Measurements from ENCODE around the gene KCNG2. TPM values are rescaled to one million over a fixed set of nuclear protein-coding genes. Genes with fewer than 3 reads are reported as not detected.
"Not testable (repeated sequence)": the region's sequence is repeated elsewhere in the genome, so short reads cannot be mapped to it uniquely, and the experiment has no call there.

The KCNG2 gene
- total RNA-seq, 1 donor from 2014 or later = not detected

GRCh38 chr18:79863161-79864005 lies 65.6 kb downstream of the KCNG2 start:
- H3K9me3 Mint-ChIP-seq = no peaks in the 10 kb centered on the region
- H3K27me3 Mint-ChIP-seq = peaks cover 5% of the 10 kb centered on the region
- intact Hi-C loops (cut with micrococcal nuclease) = no loop called here
- no peaks in the 10 kb centered on the region for H3K4me1 Mint-ChIP-seq
- H3K27ac Mint-ChIP-seq = no peak overlapping the region
- H3K36me3 Mint-ChIP-seq (ENCODE audit: low read depth) = no peaks in the 10 kb centered on the region
- no peak for DNase-seq
- H3K4me3 Mint-ChIP-seq = no peak overlapping the region

GRCh38 chr18:79864006-79864725 lies 66.4 kb downstream of the KCNG2 start:
- Mint-ChIP-seq H3K27ac (no peak overlapping the region), H3K9me3 (no peaks in the 10 kb centered on the region), H3K36me3 (ENCODE audit: low read depth) (no peaks in the 10 kb centered on the region), H3K4me3 (no peak overlapping the region), H3K27me3 (peaks cover 5% of the 10 kb centered on the region), H3K4me1 (no peaks in the 10 kb centered on the region)
- intact Hi-C loops (cut with micrococcal nuclease) = no loop called here
- no peak for DNase-seq

GRCh38 chr18:79864955-79865354 lies 67.2 kb downstream of the KCNG2 start:
- H3K36me3 Mint-ChIP-seq (ENCODE audit: low read depth); H3K27ac Mint-ChIP-seq; intact Hi-C loops (cut with micrococcal nuclease); H3K27me3 Mint-ChIP-seq; H3K9me3 Mint-ChIP-seq; H3K4me3 Mint-ChIP-seq; H3K4me1 Mint-ChIP-seq; DNase-seq: not testable (repeated sequence)

- DNase-seq; H3K27ac Mint-ChIP-seq; H3K36me3 Mint-ChIP-seq (ENCODE audit: low read depth); H3K27me3 Mint-ChIP-seq; H3K4me1 Mint-ChIP-seq; H3K9me3 Mint-ChIP-seq; intact Hi-C loops (cut with micrococcal nuclease); H3K4me3 Mint-ChIP-seq: not testable (repeated sequence)
Observed at GRCh38 chr18:79865951-79866350, 68.2 kb downstream of the KCNG2 start.

- H3K27ac Mint-ChIP-seq = no peak overlapping the region
- H3K36me3 Mint-ChIP-seq (ENCODE audit: low read depth) = no peaks in the 10 kb centered on the region
- intact Hi-C loops (cut with micrococcal nuclease) = no loop called here
- H3K4me1 Mint-ChIP-seq = no peaks in the 10 kb centered on the region
- H3K9me3 Mint-ChIP-seq = no peaks in the 10 kb centered on the region
- no peak for DNase-seq
- no peak overlapping the region for H3K4me3 Mint-ChIP-seq
- H3K27me3 Mint-ChIP-seq = no peaks in the 10 kb centered on the region
Observed at GRCh38 chr18:79866889-79867574, 69.3 kb downstream of the KCNG2 start.

GRCh38 chr18:79867666-79868065 lies 69.9 kb downstream of the KCNG2 start:
- H3K4me3 Mint-ChIP-seq = no peak overlapping the region
- DNase-seq = no peak
- H3K36me3 Mint-ChIP-seq (ENCODE audit: low read depth) = no peaks in the 10 kb centered on the region
- H3K27ac Mint-ChIP-seq = no peak overlapping the region
- H3K27me3 Mint-ChIP-seq = no peaks in the 10 kb centered on the region
- H3K4me1 Mint-ChIP-seq = no peaks in the 10 kb centered on the region
- H3K9me3 Mint-ChIP-seq = no peaks in the 10 kb centered on the region
- intact Hi-C loops (cut with micrococcal nuclease) = no loop called here

- no peaks in the 10 kb centered on the region for H3K36me3 Mint-ChIP-seq (ENCODE audit: low read depth)
- intact Hi-C loops (cut with micrococcal nuclease) = no loop called here
- H3K4me3 Mint-ChIP-seq = no peak overlapping the region
- H3K27ac Mint-ChIP-seq = no peak overlapping the region
- no peaks in the 10 kb centered on the region for H3K4me1 Mint-ChIP-seq
- no peaks in the 10 kb centered on the region for H3K9me3 Mint-ChIP-seq
- no peaks in the 10 kb centered on the region for H3K27me3 Mint-ChIP-seq
- no peak for DNase-seq
Observed at GRCh38 chr18:79868168-79868784, 70.5 kb downstream of the KCNG2 start.

GRCh38 chr18:79868811-79869541 lies 71.2 kb downstream of the KCNG2 start:
- no peak overlapping the region for H3K27ac Mint-ChIP-seq
- intact Hi-C loops (cut with micrococcal nuclease) = no loop called here
- no peaks in the 10 kb centered on the region for H3K9me3 Mint-ChIP-seq
- H3K36me3 Mint-ChIP-seq (ENCODE audit: low read depth) = no peaks in the 10 kb centered on the region
- no peak for DNase-seq
- no peaks in the 10 kb centered on the region for H3K27me3 Mint-ChIP-seq
- no peaks in the 10 kb centered on the region for H3K4me1 Mint-ChIP-seq
- H3K4me3 Mint-ChIP-seq = no peak overlapping the region

GRCh38 chr18:79869591-79870300 lies 72.0 kb downstream of the KCNG2 start:
- no peak overlapping the region for H3K27ac Mint-ChIP-seq
- DNase-seq = no peak
- H3K9me3 Mint-ChIP-seq = no peaks in the 10 kb centered on the region
- no peaks in the 10 kb centered on the region for H3K36me3 Mint-ChIP-seq (ENCODE audit: low read depth)
- H3K4me3 Mint-ChIP-seq = no peak overlapping the region
- H3K4me1 Mint-ChIP-seq = no peaks in the 10 kb centered on the region
- intact Hi-C loops (cut with micrococcal nuclease) = no loop called here
- no peaks in the 10 kb centered on the region for H3K27me3 Mint-ChIP-seq

GRCh38 chr18:79870301-79871025 lies 72.7 kb downstream of the KCNG2 start:
- Mint-ChIP-seq H3K27me3 (no peaks in the 10 kb centered on the region), H3K9me3 (no peaks in the 10 kb centered on the region), H3K4me1 (no peaks in the 10 kb centered on the region), H3K4me3 (no peak overlapping the region), H3K36me3 (ENCODE audit: low read depth) (no peaks in the 10 kb centered on the region), H3K27ac (no peak overlapping the region)
- DNase-seq = no peak
- intact Hi-C loops (cut with micrococcal nuclease) = no loop called here

- Mint-ChIP-seq H3K27me3 (no peaks in the 10 kb centered on the region), H3K4me3 (no peak overlapping the region), H3K4me1 (no peaks in the 10 kb centered on the region), H3K27ac (no peak overlapping the region), H3K9me3 (no peaks in the 10 kb centered on the region), H3K36me3 (ENCODE audit: low read depth) (no peaks in the 10 kb centered on the region)
- intact Hi-C loops (cut with micrococcal nuclease) = no loop called here
- DNase-seq = no peak
Observed at GRCh38 chr18:79871026-79871390, 73.3 kb downstream of the KCNG2 start.

- H3K4me3 Mint-ChIP-seq = no peak overlapping the region
- H3K4me1 Mint-ChIP-seq = no peaks in the 10 kb centered on the region
- H3K9me3 Mint-ChIP-seq = no peaks in the 10 kb centered on the region
- DNase-seq = no peak
- intact Hi-C loops (cut with micrococcal nuclease) = no loop called here
- H3K27me3 Mint-ChIP-seq = no peaks in the 10 kb centered on the region
- no peak overlapping the region for H3K27ac Mint-ChIP-seq
- no peaks in the 10 kb centered on the region for H3K36me3 Mint-ChIP-seq (ENCODE audit: low read depth)
Observed at GRCh38 chr18:79871481-79872091, 73.8 kb downstream of the KCNG2 start.
